Tibial nerve (tissue), 4 donors: Measurements from ENCODE around the gene SMG6. TPM values are rescaled to one million over a fixed set of nuclear protein-coding genes. Genes with fewer than 3 reads are reported as not detected.

Experiments used
- DNase-seq, 2 donors: peaks; one replicate each; pipeline ENCODE4 v3.0.0-alpha.2; 2019; ENCODE audit warnings: low spot score in 2 of 2
- H3K27ac ChIP-seq, 4 donors: fragments of 200-600 bp; sonication (generic) in 3 of 4; one replicate each; pipeline ENCODE4 v1.5.1; 2017 to 2019; ENCODE audit warnings: mild to moderate bottlenecking in 1 of 4
- H3K27me3 ChIP-seq, 2 donors: fragments of 200-600 bp; sonication (generic) in 1 of 2; one replicate each; pipeline versions ENCODE4 v1.5.1 to v1.6.0; 2017 to 2019
- H3K36me3 ChIP-seq, 3 donors: fragments of 200-600 bp; sonication (generic); one replicate each; pipeline ENCODE4 v1.5.1; 2018 to 2019
- H3K4me1 ChIP-seq, 4 donors: fragments of 200-600 bp; sonication (generic) in 3 of 4; one replicate each; pipeline ENCODE4 v1.5.1; 2017 to 2019
- H3K4me3 ChIP-seq, 4 donors: fragments of 200-600 bp; sonication (generic) in 3 of 4; one replicate each; pipeline ENCODE4 v1.5.1; 2017 to 2019; ENCODE audit warnings: mild to moderate bottlenecking in 1 of 4, moderate library complexity in 1 of 4
- H3K9me3 ChIP-seq, 4 donors: fragments of 200-600 bp; sonication (generic) in 3 of 4; one replicate each; pipeline ENCODE4 v1.5.1; 2017 to 2019
- EP300 ChIP-seq, 2 donors: sonication (generic); formaldehyde crosslinking; IDR thresholded peaks; one replicate each; pipeline ENCODE4 v1.6.1; 2017; ENCODE audit warnings: antibody characterized with exemption in 2 of 2, mild to moderate bottlenecking in 1 of 2
- POLR2A ChIP-seq, 2 donors: fragments of 450-650 bp; IDR thresholded peaks; one replicate each; pipeline ENCODE4 v1.6.1; 2017; ENCODE audit warnings: antibody characterized with exemption in 2 of 2, mild to moderate bottlenecking in 2 of 2, moderate library complexity in 2 of 2
- WGBS, 2 donors: methylation state at CpG; one replicate each; pipeline ENCODE4 v1.1.5; 2018; 5-methylcytosine and 5-hydroxymethylcytosine counted together
- total RNA-seq, 4 donors: library from RNA; depleted of rRNA; stranded (reverse); fragments of >200 nt; gene quantifications; one replicate each; pipeline ENCODE4 v1.1.0, GENCODE V29; 2016
- TF ChIP-seq, protein P1 (sequence below), 5 experiments: fragments of 200-600 bp in 3 of 5; fragments of 450-650 bp in 2 of 5; sonication (generic) in 3 of 5; IDR thresholded peaks; one replicate each; pipeline ENCODE4 v1.5.1; 2016 to 2019; ENCODE audit warnings: antibody characterized with exemption in 5 of 5, mild to moderate bottlenecking in 3 of 5, moderate library complexity in 2 of 5

SMG6 gene
- total RNA-seq, 4 donors from 2014 or later, result 29.5 to 86.5 (median 40.1) TPM

DNA sequence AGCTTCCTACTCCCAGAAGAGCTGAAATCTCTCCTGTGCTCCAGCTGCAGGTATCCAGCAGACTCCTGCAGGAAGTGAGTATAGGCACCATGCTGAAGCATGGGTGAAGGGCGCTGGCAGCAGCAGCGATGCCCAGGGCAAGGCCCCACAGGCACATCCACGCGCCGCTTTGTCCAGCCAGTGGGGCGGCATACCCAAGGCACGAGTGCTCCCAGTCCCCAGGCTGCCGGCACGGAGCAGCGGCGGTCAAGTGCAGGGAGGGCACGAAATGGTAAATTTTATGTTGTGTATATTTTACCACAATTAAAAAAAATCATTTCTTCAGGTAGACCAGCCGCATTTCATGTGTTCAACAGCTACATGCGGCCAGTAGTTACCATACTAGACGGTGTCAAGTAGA lies 175.6 kb downstream of the SMG6 start:
- peaks cover 0 to 22% (median 17%) of the 10 kb centered on the region in 4 donors for H3K4me1 ChIP-seq
- TF ChIP-seq, protein P1, sequence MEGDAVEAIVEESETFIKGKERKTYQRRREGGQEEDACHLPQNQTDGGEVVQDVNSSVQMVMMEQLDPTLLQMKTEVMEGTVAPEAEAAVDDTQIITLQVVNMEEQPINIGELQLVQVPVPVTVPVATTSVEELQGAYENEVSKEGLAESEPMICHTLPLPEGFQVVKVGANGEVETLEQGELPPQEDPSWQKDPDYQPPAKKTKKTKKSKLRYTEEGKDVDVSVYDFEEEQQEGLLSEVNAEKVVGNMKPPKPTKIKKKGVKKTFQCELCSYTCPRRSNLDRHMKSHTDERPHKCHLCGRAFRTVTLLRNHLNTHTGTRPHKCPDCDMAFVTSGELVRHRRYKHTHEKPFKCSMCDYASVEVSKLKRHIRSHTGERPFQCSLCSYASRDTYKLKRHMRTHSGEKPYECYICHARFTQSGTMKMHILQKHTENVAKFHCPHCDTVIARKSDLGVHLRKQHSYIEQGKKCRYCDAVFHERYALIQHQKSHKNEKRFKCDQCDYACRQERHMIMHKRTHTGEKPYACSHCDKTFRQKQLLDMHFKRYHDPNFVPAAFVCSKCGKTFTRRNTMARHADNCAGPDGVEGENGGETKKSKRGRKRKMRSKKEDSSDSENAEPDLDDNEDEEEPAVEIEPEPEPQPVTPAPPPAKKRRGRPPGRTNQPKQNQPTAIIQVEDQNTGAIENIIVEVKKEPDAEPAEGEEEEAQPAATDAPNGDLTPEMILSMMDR (IDR thresholded peaks at IDR 0.05), result no peak
- no peak for TF ChIP-seq EP300 (IDR thresholded peaks at IDR 0.05)
- TF ChIP-seq POLR2A (IDR thresholded peaks at IDR 0.05), result no peak
- peaks cover 0 to 16% (median 0%) of the 10 kb centered on the region in 3 donors for H3K36me3 ChIP-seq
- no peak for DNase-seq
- H3K27ac ChIP-seq, result no peak overlapping the region
- 96 to 97% methylated on average over 15 of the region's 15 CpGs for WGBS, 2 donors
- no peaks in the 10 kb centered on the region for H3K27me3 ChIP-seq
- H3K9me3 ChIP-seq, result no peaks in the 10 kb centered on the region
- no peak overlapping the region for H3K4me3 ChIP-seq

DNA sequence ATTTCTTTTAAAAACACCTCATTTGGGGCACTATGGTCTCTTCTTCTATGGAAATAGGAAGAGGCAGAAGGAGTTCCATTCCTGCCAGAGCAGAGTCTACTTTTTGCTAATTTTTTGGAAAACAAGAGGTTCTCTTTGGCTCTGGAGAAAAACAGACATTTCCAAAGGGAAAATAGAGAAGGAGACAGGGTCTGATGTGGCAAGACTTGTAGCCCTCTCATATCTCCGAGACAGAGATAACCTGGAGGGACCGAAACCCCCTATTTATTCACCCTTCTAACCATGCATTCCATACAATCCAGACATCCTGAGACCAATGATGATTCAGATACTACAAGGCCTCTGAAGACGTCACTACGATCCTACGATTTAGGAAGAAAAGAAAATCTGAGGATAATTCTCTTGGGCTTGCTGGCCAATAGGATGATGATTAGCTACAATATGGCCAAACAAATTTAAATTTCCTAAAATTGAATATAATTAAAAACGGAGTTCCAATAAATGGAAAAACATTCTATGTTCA lies 178.5 kb downstream of the SMG6 start:
- Histone ChIP-seq H3K27me3 (no peaks in the 10 kb centered on the region), H3K4me3 (no peak overlapping the region), H3K9me3 (no peaks in the 10 kb centered on the region), H3K4me1 (peaks cover 0 to 36% (median 23%) of the 10 kb centered on the region in 4 donors), H3K36me3 (peaks cover 0 to 10% (median 0%) of the 10 kb centered on the region in 3 donors), H3K27ac (no peak overlapping the region)
- TF ChIP-seq POLR2A (IDR thresholded peaks at IDR 0.05), result no peak
- TF ChIP-seq, protein P1 (IDR thresholded peaks at IDR 0.05), result no peak
- no peak for TF ChIP-seq EP300 (IDR thresholded peaks at IDR 0.05)
- DNase-seq, result no peak
- WGBS, 2 donors, result 94 to 96% methylated on average over 6 of the region's 6 CpGs

DNA sequence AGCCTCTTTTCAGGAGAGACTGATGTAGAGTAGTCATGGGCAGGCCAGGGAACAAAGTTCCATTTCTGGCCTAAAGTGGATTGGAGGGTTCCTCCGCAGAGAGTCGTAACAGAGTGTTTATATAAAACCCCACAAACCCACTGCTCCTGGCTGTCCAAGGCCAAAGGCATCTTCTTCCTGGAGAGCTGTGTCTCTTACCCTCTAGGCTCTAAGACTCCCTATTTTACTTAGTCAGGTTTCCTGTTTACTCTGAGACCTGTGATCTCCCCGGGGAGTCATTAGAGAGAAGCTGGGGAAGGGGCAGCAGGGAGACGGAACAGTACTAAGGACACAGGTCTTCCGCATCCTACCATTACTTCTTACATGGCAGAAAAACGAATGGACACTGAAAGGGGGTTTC lies 179.2 kb downstream of the SMG6 start:
- no peak for TF ChIP-seq POLR2A (IDR thresholded peaks at IDR 0.05)
- TF ChIP-seq, protein P1 (IDR thresholded peaks at IDR 0.05), result no peak
- TF ChIP-seq EP300 (IDR thresholded peaks at IDR 0.05), result no peak
- no peaks in the 10 kb centered on the region for H3K9me3 ChIP-seq
- peak overlapping the region in 3 of 4 donors; percentile 50 to 78 (median 78) for H3K27ac ChIP-seq
- H3K4me1 ChIP-seq, result peaks cover 0 to 36% (median 23%) of the 10 kb centered on the region in 4 donors
- no peak overlapping the region for H3K4me3 ChIP-seq
- peaks cover 0 to 17% (median 0%) of the 10 kb centered on the region in 3 donors for H3K36me3 ChIP-seq
- no peaks in the 10 kb centered on the region for H3K27me3 ChIP-seq
- WGBS, 2 donors, result 72 to 85% methylated on average over 6 of the region's 6 CpGs
- DNase-seq, result no peak

DNA sequence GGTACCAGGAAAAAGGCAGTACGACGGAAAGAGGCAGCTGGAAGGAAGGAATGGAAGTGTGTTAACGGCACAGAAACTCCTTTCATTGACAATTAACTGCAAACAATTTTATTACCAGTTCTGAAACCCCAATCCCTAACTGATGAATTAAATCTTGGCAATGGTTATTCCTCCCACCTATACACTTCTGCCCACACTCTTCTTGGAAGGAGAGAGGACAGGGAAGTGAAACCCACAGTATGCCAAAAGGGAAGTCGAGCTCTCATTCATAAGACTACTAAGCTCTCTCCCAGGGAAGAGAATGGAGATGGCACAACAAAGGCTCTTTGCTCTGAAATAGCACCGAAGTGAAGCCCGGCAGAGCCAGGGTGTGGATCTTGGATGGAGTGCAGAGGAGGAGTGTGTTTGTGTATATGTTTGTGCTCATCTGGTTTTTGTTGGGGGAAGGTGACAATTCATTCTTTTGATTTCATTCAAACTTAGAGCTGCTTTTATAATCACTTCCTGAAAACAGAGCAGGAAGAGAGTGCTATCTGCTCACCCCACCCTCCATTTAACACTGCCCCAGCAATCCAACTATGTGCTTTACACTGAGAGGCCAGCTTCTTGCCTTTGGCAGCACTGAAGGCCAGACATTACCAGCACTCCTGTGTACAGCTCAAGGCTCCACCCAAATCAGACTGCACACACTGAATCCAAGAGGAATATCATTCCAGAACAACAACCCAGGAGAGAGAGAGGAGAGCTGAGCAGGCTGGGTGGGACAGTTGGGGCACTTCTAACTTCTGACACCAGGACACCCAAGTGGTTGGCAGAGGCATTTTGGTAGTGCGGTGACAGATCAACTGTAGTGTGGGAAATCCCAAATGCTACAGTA lies 180.0 kb downstream of the SMG6 start:
- peaks cover 0 to 36% (median 23%) of the 10 kb centered on the region in 4 donors for H3K4me1 ChIP-seq
- no peaks in the 10 kb centered on the region for H3K27me3 ChIP-seq
- H3K27ac ChIP-seq, result peak overlapping the region in 3 of 4 donors; percentile 50 to 78 (median 78)
- no peak for TF ChIP-seq POLR2A (IDR thresholded peaks at IDR 0.05)
- TF ChIP-seq, protein P1 (IDR thresholded peaks at IDR 0.05), result no peak
- TF ChIP-seq EP300 (IDR thresholded peaks at IDR 0.05), result no peak
- 34 to 46% methylated on average over 7 of the region's 7 CpGs for WGBS, 2 donors
- H3K9me3 ChIP-seq, result no peaks in the 10 kb centered on the region
- H3K36me3 ChIP-seq, result peaks cover 0 to 18% (median 0%) of the 10 kb centered on the region in 3 donors
- no peak for DNase-seq
- peak overlapping the region in 1 of 4 donors; percentile 4 for H3K4me3 ChIP-seq
